GM12872 (cell line): ENCODE measurements around the gene LCMT2.

Source experiments
- CTCF ChIP-seq: IDR thresholded peaks from 3 replicates; pipeline ENCODE4 v1.5.1; 2011; ENCODE audit warnings: low read depth, mild to moderate bottlenecking, low read length, moderate library complexity; ENCODE audit not compliant: insufficient read depth

LCMT2 gene

GRCh38 chr15:43329960-43330779, at the start of gene LCMT2:
TSS of gene LCMT2 (minus strand) at chr15:43330573. CDS start at chr15:43330489, 84 bp downstream.
- no peak for TF ChIP-seq CTCF

- no peak for TF ChIP-seq CTCF
These were observed 48.2 kb upstream of the LCMT2 start for GRCh38 chr15:43378601-43379000.

- peak; percentile 82 for TF ChIP-seq CTCF
These were observed 45.8 kb upstream of the LCMT2 start for GRCh38 chr15:43376017-43376705.

- peak; percentile 69 for TF ChIP-seq CTCF
These were observed 40.9 kb upstream of the LCMT2 start, which contains the start of the genes TUBGCP4 and ZSCAN29 for GRCh38 chr15:43370975-43371974. TSS of gene TUBGCP4 (plus strand) at chr15:43371101. CDS start at chr15:43371355, 254 bp downstream. TSS of gene ZSCAN29 (minus strand) at chr15:43371043. CDS start at chr15:43369913, 1,130 bp downstream.

- TF ChIP-seq CTCF: no peak
These were observed 40.1 kb upstream of the LCMT2 start for GRCh38 chr15:43370310-43370974.

- no peak for TF ChIP-seq CTCF
These were observed 31.0 kb upstream of the LCMT2 start for GRCh38 chr15:43361313-43361903.
